Mucosa of gallbladder (tissue), 1 donor: Measurements from ENCODE around the gene PAQR5. TPM values are rescaled to one million over a fixed set of nuclear protein-coding genes. Genes with fewer than 3 reads are reported as not detected.
"Not testable (repeated sequence)": the region's sequence is repeated elsewhere in the genome, so short reads cannot be mapped to it uniquely, and the experiment has no call there.

Experiments used
- DNase-seq: peaks from one replicate; pipeline ENCODE4 v3.0.0-alpha.2; 2020; ENCODE audit warnings: low spot score
- total RNA-seq: library from RNA; stranded (reverse); gene quantifications from one replicate; pipeline ENCODE4 v1.2.1, GENCODE V29; 2021
- donor health status: DM: no; HTN: no; CAD: no.

The PAQR5 gene
- total RNA-seq, 1 donor from 2014 or later: 20.5 TPM

DNA sequence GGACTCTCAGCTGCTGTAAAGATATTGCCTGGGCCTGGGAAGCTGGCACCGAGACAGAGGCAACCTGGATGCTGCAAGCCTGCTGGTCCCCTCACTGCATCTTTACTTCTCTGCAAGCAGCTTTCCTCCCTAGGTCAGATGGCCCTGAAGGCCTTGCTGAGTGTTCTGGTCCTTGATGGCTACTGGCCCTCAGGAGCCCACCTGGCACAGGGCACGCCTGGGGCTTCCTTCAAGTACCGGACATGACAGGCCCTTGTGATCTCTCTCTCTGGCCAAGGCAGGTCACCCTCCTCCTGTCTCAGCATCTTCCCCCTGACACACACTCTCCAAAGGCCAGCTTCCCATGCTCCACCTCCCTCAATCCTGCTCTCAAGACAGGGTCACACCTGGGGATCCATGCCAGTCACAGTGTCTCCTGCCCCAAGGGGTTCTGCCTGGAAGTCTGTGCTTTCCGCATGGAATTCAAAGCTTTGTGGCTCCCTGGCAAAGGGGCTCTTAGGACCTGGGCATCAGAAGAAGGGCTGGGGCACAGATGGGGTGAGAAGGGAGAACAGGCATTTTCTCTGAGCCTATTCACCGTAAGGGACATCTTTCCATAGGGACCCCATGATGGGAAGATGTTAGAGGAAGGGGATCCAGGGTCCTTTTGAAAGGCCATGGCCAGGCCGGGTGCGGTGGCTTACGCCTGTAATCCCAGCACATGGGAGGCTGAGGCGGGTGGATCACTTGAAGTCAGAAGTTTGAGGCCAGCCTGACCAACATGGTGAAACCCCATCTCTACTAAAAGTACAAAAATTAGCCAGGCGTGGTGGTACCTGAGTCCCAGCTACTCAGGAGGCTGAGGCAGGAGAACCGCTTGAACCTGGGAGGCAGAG is 4.7 kb upstream of the PAQR5 start:
- no peak for DNase-seq

DNA sequence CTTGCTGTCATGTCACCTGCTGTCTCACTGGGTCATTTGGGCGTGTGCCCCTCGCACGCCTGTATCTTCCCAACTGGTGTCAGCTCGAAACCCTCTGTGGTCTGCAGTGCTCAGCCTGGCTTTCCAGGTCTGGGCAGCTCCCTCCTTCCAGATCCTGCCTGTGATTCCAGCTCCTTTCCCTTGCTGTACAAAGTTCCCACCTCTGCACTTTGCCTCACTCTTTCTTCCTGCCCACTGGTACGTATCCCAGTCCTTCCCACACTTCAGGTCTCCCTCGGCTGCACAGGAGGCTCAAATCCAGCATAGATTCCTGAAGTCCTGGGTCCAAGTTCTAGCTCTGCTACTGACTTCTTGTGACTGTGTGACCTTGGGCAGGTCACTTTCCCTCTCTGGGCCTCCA is 2.1 kb upstream of the PAQR5 start:
- no peak for DNase-seq

DNA sequence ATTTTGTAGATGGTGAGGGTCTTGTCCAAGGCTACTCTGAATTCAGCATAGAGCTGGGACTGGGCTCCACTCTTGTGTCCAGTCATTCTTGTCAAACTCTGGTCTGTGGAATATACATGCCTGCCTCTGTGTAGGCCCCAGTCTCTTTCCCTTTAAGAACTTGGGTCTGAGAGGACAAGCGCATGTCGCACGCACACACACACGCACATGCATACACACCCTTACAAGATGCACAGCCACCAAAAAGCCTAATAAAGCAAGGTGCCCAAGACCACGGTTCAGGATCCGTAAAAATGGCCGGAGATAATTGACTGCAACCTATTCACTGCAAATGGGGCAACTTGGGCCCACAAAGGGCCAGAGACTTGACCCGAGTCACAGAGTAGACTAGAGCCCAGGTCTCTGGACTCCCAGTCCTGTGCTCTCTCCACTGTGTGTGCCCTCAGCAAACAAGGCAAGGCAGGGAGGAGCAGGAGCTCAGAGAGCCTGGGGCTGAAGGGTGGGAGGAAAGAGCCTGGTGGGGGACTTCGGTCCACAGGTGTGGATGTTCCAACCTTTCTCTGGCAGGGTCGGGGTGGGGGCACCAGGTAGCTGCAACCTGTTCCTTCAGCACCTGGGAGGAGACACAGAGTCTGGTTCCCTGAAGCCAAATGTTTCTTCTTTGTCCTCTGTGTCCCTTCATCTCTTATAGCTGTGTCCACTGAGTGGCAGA is 914 bp upstream of the PAQR5 start:
- no peak for DNase-seq

DNA sequence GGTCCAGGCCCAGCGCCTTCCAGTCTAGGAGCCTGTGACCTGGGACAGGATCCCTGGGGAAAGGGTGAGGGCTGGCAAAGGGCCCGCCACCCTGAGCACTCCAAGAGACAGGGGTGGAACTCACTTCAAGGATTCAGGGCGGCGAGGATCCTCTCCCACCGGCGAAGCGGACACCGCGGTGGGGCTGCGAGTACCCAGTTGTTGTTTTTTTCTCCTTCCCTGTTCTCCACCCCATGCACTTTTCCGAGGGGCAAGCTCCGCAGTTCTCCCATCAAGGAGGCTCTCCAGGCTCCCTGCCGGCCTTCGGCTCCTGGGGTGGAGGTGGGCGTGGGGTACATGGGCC is 387 bp upstream of the PAQR5 start:
- DNase-seq: no peak

DNA sequence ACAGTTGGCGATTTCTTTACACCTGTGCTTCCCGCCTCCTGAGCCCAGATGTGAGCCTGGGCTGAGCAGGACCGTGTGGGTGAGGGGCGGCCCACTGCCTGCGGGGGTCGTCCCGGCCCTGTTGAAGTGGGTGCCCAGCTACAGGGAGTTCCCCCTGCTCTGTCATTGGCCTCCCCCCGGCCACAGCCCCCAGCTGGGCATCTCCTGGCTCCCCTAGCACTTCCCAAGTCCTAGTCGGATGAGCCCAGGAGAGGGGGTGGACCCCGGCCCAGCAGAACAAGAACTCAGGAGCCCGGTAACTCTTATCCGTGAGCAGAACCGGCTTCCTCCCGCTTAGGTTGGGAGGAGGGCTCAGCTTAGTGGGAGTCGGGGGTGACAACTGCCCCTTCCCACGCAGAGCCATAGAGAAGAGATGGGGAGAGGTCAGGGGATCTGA is 757 bp downstream of the PAQR5 start:
- DNase-seq: no peak

DNA sequence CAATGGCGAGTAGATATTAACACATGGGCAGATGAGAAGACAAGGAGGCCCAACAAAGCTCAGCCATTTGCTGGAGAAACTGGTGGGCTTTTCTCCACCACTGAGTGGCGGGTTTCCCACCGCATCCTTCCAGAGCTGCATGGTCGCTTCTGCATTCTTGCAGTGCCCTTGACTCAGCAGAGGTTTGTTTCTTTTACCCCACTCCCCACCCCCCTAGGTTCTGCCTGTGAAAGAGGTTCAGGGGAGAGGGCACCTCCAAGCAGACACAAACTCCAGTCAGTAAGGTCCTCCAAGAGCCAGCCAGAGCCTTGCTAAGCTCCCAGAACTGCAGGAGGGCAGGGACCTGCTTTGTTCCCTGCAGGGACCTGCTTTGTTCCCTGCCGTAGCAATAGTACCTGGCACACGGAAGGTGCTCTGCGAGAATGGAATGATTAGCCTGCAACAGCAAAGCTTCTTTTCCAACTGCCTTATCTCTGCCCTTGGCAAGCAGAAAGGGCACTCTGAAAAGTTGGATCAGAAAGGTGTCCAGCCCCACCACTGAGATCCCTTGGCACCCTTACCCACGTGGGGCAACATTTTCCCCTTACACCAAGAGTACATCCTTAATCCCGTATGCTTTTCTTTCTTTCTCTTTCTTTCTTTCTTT is 1.4 kb downstream of the PAQR5 start:
- DNase-seq: peak; percentile 36

DNA sequence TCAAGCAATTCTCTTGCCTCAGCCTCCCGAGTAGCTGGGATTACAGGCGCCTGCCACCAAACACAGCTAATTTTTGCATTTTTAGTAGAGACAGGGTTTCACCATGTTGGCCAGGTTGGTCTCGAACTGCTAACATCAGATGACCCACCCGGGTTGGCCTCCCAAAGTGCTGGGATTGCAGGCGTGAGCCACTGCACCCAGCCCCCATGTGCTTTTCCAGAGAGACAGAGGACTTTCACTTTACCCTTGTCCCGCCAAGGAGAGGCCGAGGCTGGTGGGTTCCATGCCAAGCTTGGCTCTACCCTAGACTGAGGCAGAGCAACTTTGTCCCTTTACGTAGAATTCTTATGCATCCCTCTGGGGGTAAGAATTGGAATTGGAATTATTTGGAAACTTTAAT is 2.4 kb downstream of the PAQR5 start:
- DNase-seq: not testable (repeated sequence)

DNA sequence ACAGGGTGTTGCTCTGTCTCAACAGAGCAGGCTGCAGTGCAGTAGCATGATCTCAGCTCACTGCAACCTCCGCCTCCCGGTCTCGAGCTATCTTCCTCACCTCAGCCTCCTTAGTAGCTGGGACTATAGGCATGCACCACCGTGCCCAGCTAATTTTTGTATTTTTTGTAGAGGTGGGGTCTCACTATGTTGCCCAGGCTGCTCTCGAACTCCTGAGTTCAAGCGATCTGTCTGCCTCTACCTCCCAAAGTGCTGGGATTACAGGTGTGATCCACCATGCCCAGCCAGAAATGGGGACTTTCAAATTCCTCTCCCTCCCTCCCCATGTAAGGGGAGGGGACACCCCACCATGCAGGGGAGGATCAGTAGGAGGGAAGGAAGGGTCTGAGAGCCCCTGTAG is 3.4 kb downstream of the PAQR5 start:
- not testable (repeated sequence) for DNase-seq

DNA sequence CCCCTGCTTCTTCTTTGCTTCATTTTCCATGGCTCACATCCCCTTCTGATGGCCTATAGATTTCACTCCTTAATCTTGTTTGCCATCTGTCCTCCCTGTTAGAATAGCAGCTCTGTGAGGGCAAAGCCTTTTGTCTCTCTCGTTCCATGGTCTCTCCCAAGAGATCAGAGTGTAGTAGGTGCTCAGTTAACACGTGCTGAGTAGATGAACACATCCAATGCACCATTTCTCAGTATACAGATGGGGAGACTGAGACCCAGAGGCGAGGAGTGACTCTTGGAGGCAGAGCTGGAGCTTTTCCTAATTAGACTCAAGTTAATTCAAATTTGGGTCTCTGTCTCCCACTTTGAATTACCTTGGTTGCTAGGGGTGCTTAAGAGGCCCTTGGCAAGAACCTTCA is 4.2 kb downstream of the PAQR5 start:
- DNase-seq: no peak

DNA sequence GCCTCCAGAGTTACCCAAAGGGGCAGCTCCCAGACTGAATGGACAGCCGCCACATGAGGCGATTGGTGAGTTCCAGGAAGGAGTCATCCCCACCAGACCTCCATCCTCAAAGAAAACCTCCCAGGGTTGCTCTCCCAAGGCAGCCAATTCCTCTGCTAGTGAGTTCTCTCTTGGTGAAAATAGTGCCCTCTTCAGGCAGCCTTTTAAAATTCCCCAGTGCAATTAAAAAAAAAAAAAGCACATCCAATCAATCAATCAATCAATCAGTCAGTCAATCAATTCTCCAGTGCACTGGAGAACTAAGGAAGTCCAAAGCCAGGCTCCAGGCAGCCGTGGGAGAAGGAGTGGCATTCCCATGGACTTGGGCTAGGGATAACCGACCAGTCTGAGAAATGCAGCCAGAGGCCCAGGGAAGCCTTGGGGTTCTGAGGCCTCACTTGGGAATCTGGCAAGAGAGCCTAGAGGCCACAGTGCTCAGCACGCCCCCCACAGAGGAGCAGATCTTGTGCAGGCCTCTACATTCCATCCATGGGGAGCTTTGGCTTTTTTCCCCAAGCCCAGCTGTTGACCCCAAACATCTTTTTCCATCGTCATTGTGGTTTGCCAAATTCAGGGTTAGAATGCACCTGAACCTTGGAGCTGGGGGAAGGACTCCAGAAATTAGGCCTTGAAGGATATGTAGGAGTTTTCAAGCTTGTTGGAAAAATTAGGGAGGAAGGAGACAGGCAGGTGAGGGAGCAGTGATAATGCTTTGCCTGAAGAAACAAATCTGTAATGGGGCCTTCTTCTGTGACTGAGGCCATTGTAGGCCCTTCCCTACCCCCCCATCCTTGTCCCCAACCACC is 4.8 kb downstream of the PAQR5 start:
- no peak for DNase-seq

DNA sequence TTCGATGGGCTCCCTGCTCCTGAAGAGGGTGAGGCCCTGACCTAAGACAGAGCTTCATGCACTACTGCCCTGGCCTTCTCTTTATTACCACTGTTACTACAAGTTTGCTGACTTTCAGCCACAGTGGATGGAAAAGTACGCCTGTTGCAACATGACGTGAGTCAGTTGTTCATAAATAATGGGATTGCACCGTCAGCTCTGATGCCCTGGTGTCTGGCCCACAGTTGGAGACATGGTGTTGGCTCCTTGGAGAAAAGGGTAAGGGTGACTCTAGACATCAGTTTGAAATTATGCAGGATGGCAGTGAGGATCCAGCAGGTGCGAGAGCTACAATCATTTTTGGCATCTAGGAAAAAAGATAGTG is 5.5 kb downstream of the PAQR5 start:
- DNase-seq: no peak

DNA sequence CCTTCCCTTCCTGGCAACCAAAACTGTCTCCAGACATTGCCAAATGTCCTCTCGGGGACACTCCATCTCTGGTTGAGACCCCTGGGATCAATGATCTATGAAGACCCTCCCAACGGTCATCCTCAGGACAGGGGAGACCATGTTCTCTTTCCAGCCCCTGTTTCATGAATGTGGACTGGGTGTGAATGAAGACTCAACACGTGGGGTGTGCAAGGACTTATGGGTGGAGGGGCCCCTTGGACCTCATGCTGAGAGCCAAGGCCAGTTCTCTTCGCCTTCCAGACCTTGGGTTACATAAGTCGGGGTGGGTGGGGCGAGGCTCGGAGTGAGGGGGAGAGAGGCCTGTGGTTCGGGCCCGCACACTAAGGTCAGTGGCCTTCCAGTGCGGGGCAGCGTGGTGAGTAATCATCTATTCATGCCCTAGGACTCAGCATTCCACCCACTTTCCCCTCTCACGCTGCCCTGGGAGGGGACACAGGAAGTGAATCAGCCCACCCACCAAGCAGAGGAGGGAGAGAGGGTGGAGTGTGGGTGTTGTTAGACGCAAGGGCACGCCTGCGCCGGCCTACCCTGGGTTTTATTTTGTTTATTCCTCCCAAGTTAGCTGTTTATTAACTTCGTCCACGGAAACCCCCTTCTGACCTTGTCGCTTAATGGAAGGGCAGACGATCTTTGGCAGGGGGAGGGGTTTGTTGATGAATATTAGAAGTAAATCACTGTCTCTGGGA is 6.7 kb downstream of the PAQR5 start:
- DNase-seq: peak; percentile 43

DNA sequence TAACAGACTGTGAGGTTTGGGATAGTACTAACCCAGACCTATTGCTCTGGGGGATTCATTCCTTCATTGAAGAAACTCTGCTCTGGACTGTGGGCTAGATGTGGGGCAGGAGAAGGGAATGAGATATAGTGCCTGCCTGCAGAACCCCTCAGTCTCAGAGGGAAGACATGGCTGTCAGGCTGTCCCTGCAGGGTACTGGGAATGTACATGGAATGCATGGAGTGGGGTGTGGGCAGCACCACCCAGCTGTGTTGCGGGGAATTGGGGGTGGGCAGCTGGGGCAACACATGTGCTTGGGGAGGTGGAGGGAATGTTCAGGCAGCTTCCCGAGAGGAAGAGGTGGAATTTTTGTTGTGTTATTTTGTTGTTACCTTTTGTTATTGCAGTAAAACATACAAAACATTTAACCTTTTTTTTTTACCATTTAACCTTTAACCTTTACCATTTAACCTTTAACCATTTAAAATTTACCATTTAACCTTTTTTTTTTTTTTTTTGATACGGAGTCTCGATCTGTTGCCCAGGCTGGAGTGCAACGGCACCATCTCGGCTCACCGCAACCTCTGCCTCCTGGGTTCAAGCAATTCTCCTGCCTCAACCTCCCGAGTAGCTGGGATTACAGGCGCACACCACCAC is 7.3 kb downstream of the PAQR5 start:
- no peak for DNase-seq

DNA sequence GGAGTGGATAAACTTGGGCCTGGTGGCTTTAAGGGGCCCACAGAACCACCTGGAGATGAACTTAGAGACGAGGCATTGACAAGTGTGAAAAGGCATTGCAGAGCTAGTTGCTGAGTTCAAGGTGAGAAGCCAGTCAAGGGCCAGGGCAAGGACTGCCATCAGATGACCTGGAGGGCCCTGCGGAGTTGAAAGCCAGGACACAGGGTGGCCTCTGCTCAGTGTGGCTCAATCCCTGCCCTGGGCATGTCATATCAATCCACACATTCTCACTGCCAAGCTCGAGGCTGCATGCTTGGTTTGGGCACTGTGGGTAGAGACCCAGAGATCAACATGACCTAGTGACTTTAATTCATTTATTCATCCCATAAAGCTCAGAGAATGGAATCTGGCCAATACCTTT is 9.2 kb downstream of the PAQR5 start:
- DNase-seq: no peak

DNA sequence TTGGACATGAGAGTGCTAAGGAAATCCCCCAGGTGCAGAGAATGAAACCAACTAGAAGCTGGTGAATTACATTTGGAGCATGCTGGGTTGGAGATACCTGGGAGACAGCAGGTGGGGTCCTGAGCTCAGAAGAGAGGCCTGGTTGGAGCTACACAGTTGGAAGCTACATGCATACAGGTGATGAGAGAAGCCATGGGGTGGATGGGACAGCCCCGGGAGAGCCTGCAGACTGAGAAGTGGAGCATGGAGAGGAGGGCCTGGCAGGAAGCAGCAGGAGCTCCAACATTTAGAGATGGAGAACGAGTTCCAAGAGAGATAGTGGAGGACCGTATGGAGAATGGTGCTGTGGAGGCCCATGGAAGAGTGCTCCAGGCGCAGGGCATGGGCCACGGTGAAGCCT is 10.2 kb downstream of the PAQR5 start:
- no peak for DNase-seq

DNA sequence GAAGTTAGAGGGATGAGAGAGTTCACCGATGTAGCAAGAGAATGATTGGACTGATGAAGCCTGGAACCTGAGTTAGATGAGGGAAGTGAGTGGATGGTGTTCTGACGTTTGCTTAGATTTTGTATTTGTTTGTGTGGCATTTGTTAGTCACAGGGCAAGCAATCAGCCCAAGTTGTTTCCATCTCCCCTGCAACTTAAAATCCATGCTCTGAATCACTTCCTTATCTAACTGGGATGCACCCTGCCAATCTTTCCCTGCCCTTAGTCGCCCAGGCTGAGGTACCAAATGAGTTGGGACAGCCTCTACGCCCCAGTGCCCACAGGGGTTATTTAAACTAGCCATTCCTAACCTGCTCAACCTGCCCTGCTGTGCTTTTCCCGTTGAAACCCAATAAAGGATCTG is 12.6 kb downstream of the PAQR5 start:
- DNase-seq: no peak

DNA sequence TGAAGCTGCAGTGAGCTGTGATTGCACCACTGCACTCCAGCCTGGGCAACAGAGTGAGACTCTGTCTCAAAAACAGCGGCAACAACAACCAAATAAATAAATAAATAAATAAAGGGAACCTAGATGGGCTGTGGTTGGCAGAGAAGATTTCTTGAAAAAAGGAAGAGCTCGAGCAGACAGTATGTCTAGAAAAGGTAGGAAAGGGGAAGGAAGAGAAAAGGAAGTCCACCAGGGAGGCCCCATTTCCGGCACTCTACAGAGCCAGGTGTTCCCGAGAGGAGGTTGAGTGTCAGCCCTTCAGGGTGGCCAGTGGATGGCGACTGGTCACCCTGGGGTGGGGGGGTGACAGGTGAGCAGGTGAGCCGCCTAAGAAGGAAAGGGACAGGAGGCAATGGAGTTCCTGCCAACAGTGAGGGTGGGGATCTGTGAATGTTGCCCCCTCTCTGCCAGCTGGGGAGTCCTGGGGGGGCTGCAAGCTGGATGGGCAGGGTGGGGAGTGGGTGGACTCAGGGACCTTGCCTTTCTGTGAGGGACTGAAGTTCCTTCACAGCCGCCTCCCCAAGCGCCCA is 14.8 kb downstream of the PAQR5 start:
- no peak for DNase-seq

DNA sequence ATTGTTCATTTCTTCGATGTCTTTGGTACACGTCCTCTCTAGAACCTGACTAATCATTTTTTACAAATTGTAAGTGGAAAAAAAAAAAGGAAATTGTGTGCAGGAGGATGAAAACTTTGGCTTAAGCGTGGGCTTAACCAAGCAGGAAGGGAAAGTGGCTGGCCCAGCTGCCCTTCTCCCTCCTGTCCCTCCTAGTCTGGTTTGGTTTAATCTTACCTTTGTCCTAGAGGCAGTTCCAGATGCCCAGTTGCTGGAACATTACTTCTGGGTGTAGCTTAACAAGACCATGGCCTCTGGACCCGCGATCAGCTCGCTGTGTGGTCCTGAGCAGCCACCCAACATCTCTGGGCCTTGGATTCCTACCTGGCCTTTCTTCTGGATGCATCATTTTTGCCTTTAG is 15.4 kb downstream of the PAQR5 start:
- no peak for DNase-seq

DNA sequence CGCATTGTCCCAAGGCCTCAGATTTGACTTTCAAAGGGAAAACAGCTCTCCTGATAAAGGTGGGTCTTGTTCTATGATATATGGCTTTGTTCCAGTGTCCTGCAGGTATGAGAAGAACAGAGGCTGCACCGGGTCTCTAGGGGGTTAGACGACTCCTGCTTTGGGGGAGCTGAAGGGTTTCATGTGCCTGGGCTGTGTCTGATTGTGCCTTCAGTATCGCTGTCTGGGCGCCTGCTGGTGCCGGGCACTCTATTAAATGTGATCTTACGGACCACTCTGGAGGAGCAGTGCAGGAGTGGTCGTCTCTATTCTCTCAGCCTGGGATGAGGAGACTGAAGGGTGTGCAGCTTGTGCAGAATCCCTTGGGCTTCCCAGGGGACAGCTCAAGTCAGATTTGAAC is 16.0 kb downstream of the PAQR5 start:
- no peak for DNase-seq

DNA sequence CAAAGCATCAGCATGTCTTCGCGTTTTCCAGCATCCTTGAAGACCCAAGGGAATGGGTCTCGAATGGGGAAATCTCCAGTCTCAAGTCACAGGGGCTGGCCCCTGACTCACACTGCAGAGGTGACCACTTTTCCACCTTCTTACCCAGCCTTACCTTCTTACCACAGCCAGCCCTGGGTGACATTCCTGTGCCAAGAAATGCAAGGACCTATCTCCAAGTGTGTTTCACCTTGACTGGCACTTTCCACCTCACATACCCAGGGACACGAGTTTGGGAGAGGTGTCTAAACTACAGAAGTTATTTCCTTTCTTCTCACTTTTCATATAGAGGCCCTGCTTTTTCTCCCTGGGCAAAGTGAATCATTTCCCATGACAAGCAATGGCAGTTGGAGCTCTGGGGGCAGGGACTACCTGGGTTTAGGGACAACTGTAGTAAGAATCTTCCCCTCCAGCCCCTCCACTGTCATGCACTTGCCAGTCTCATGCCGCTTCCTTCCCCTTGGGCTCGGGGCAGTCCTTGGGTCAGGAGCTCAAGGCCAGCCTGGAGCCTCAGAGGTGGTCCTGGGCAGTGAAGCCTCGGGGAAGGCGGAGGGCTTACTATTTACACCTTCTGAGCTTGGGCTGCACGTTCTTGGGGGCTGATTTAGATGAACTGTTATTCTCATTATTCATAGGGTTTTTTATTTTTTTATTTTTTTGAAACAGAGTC is 16.8 kb downstream of the PAQR5 start:
- DNase-seq: no peak
